Measurements from ENCODE around the gene RHBDD3.

The RHBDD3 gene

GRCh38 chr22:29267858-29268510, at the start of gene RHBDD3, which contains the start of gene EWSR1:
TSS of gene RHBDD3 (minus strand) at chr22:29267981. CDS start at chr22:29265626, 2,355 bp downstream.
TSS of gene EWSR1 (plus strand) at chr22:29268268. CDS start at chr22:29268337, 69 bp downstream.
- DNase-seq = peak; percentile 90

GRCh38 chr22:29316141-29316828, 48.5 kb upstream of the RHBDD3 start:
- DNase-seq = no peak

GRCh38 chr22:29315286-29316140, 47.7 kb upstream of the RHBDD3 start, which contains the start of gene RASL10A:
TSS of gene RASL10A (minus strand) at chr22:29315697. CDS start at chr22:29315246, 451 bp downstream.
- no peak for DNase-seq

- no peak for DNase-seq
These were observed 46.9 kb upstream of the RHBDD3 start for GRCh38 chr22:29314537-29315285.

GRCh38 chr22:29313576-29314466, 46.0 kb upstream of the RHBDD3 start:
- DNase-seq = no peak

- no peak for DNase-seq
These were observed 45.4 kb upstream of the RHBDD3 start for GRCh38 chr22:29313126-29313575.

GRCh38 chr22:29312218-29313125, 44.7 kb upstream of the RHBDD3 start:
- no peak for DNase-seq

GRCh38 chr22:29311464-29312217, 43.9 kb upstream of the RHBDD3 start:
- DNase-seq = no peak

GRCh38 chr22:29310863-29311339, 43.1 kb upstream of the RHBDD3 start:
- peak; percentile 53 for DNase-seq

- no peak for DNase-seq
These were observed 42.5 kb upstream of the RHBDD3 start for GRCh38 chr22:29310065-29310862.

GRCh38 chr22:29309332-29310064, 41.7 kb upstream of the RHBDD3 start:
- DNase-seq = no peak

GRCh38 chr22:29308791-29309262, 41.0 kb upstream of the RHBDD3 start:
- DNase-seq = no peak

- DNase-seq = no peak
These were observed 40.5 kb upstream of the RHBDD3 start for GRCh38 chr22:29308148-29308790.

- no peak for DNase-seq
These were observed 39.9 kb upstream of the RHBDD3 start for GRCh38 chr22:29307596-29308147.

GRCh38 chr22:29306835-29307595, 39.2 kb upstream of the RHBDD3 start:
- DNase-seq = peak; percentile 33
